ENCODE data around the gene CDK14.

The CDK14 gene

GRCh38 chr7:90715067-90715466, 118.9 kb downstream of the CDK14 start:
- Histone ChIP-seq H3K9me3 (ENCODE audit: control insufficient read depth, insufficient read depth, low read length) (no peaks in the 10 kb centered on the region), H3K36me3 (ENCODE audit: control insufficient read depth, insufficient read depth, low read length) (no peaks in the 10 kb centered on the region), H3K4me1 (ENCODE audit: control insufficient read depth, insufficient read depth, low read length) (no peaks in the 10 kb centered on the region; the same call in 1 of the 2 replicates), H3K27me3 (ENCODE audit: control insufficient read depth, insufficient read depth, low read length) (no peaks in the 10 kb centered on the region), H3K4me3 (ENCODE audit: low read length) (no peak overlapping the region), H3K27ac (ENCODE audit: low read length) (no peak overlapping the region)
- no CpG with 5 or more reads among the region's 2 CpGs for WGBS (ENCODE audit: insufficient coverage, insufficient read length)
- no peak for DNase-seq (ENCODE audit: low read depth, low spot score)

GRCh38 chr7:90717296-90718060, 121.4 kb downstream of the CDK14 start:
- no peaks in the 10 kb centered on the region for H3K36me3 ChIP-seq (ENCODE audit: control insufficient read depth, insufficient read depth, low read length)
- no peak for DNase-seq (ENCODE audit: low read depth, low spot score)
- WGBS (ENCODE audit: insufficient coverage, insufficient read length) = no CpG with 5 or more reads among the region's 5 CpGs
- H3K4me1 ChIP-seq (ENCODE audit: control insufficient read depth, insufficient read depth, low read length) = peaks cover 1% of the 10 kb centered on the region; the same call in 1 of the 2 replicates
- H3K27ac ChIP-seq (ENCODE audit: low read length) = no peak overlapping the region
- no peaks in the 10 kb centered on the region for H3K27me3 ChIP-seq (ENCODE audit: control insufficient read depth, insufficient read depth, low read length)
- no peaks in the 10 kb centered on the region for H3K9me3 ChIP-seq (ENCODE audit: control insufficient read depth, insufficient read depth, low read length)
- no peak overlapping the region for H3K4me3 ChIP-seq (ENCODE audit: low read length)

DNA sequence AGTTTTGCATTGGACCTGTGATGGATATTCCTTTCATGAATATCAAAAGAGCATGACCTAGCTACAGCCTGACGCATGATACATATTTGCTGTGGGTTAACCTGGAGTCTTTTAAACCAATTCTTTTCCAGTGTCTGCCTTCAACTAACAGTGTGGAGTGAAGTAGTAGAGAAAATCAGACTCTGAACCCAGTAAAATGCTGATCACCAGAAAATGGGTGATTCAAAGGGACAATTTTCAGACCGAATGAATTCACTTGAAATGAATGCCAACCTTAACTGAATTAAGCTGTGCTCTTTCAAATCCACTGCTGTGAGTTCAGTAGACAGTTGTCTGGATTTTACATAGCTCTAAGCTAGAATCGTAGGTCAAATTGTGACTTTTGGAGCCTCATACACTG, 123.0 kb downstream of the CDK14 start:
- H3K4me3 ChIP-seq (ENCODE audit: low read length) = no peak overlapping the region
- no peak overlapping the region for H3K27ac ChIP-seq (ENCODE audit: low read length)
- no peaks in the 10 kb centered on the region for H3K27me3 ChIP-seq (ENCODE audit: control insufficient read depth, insufficient read depth, low read length)
- no peaks in the 10 kb centered on the region for H3K36me3 ChIP-seq (ENCODE audit: control insufficient read depth, insufficient read depth, low read length)
- WGBS (ENCODE audit: insufficient coverage, insufficient read length) = no CpG with 5 or more reads among the region's 3 CpGs
- no peaks in the 10 kb centered on the region for H3K9me3 ChIP-seq (ENCODE audit: control insufficient read depth, insufficient read depth, low read length)
- H3K4me1 ChIP-seq (ENCODE audit: control insufficient read depth, insufficient read depth, low read length) = peaks cover 1% of the 10 kb centered on the region; the same call in 1 of the 2 replicates
- no peak for DNase-seq (ENCODE audit: low read depth, low spot score)

DNA sequence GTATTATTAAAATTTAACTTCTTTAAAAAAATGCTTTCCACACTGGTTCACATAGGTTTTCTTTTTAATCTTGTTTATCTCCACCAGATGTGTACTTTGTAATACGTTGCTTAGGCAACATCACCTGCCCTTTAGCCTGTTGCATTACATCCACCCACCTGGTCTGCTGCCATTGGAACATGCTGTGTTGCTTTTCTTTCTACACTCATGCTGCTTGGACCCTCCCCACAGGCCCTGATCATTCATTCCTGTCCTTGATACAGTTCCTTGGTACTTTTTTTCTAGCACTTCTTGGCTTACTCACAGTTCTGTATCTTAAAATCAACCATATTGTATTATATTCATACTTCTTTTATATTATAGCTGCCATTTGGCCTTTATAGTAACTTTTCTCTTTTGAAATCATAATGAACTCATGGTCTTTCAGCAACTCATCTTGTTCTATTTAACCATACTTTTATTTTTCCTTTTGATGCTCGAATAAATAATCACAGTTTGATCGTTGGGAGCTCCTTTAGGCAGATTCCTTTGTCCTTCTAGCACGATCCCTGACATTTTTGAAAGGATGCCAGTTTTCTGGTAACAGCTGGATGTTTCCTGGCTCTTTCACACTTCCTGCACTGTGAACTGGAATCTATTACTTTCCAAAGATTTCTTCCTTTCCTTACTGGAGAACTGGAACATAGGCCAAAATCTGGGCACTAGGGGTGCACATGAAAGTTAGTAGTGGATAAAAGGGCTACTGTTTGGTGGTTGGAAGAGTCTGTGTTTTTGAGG, 125.1 kb downstream of the CDK14 start:
- H3K27me3 ChIP-seq (ENCODE audit: control insufficient read depth, insufficient read depth, low read length) = no peaks in the 10 kb centered on the region
- DNase-seq (ENCODE audit: low read depth, low spot score) = no peak
- no peaks in the 10 kb centered on the region for H3K9me3 ChIP-seq (ENCODE audit: control insufficient read depth, insufficient read depth, low read length)
- no CpG with 5 or more reads among the region's 4 CpGs for WGBS (ENCODE audit: insufficient coverage, insufficient read length)
- H3K36me3 ChIP-seq (ENCODE audit: control insufficient read depth, insufficient read depth, low read length) = no peaks in the 10 kb centered on the region
- H3K27ac ChIP-seq (ENCODE audit: low read length) = no peak overlapping the region
- no peak overlapping the region for H3K4me3 ChIP-seq (ENCODE audit: low read length)
- H3K4me1 ChIP-seq (ENCODE audit: control insufficient read depth, insufficient read depth, low read length) = peaks cover 1% of the 10 kb centered on the region; the same call in 1 of the 2 replicates

DNA sequence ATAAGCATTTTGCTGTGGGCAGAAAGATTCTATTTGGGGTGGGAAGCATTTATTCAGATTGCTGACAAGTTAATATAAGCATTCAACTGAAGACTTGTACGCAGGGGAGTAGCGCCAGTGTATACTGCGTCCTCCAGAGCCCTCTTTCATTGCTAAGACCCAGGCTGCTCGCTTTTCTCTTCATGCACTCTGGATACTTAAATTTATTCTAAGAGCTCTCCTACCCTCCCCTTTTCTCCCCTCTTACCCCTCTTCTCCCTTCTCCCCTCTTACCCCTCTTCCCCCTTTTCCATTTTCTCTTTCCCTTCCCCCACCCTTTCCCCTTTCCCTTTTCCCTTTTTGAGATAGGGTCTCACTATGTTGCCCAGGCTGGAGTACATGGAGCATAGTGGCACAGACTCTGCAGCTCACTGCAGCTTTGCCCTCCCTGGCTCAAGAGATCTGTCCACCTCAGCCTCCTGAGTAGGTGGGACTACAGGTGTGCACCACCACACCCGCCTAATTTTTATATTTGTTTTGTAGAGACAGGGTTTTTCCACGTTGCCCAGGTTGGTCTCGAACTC, 125.8 kb downstream of the CDK14 start:
- Histone ChIP-seq H3K36me3 (ENCODE audit: control insufficient read depth, insufficient read depth, low read length) (no peaks in the 10 kb centered on the region), H3K27me3 (ENCODE audit: control insufficient read depth, insufficient read depth, low read length) (no peaks in the 10 kb centered on the region), H3K4me1 (ENCODE audit: control insufficient read depth, insufficient read depth, low read length) (peaks cover 3% of the 10 kb centered on the region; the same call in 1 of the 2 replicates), H3K9me3 (ENCODE audit: control insufficient read depth, insufficient read depth, low read length) (no peaks in the 10 kb centered on the region), H3K4me3 (ENCODE audit: low read length) (no peak overlapping the region), H3K27ac (ENCODE audit: low read length) (no peak overlapping the region)
- DNase-seq (ENCODE audit: low read depth, low spot score) = no peak
- WGBS (ENCODE audit: insufficient coverage, insufficient read length) = no CpG with 5 or more reads among the region's 7 CpGs

- H3K4me1 ChIP-seq (ENCODE audit: control insufficient read depth, insufficient read depth, low read length) = peaks cover 3% of the 10 kb centered on the region; the same call in 1 of the 2 replicates
- no peak overlapping the region for H3K4me3 ChIP-seq (ENCODE audit: low read length)
- no peaks in the 10 kb centered on the region for H3K9me3 ChIP-seq (ENCODE audit: control insufficient read depth, insufficient read depth, low read length)
These were observed 127.1 kb downstream of the CDK14 start for GRCh38 chr7:90723233-90723632.

GRCh38 chr7:90723866-90724265, 127.7 kb downstream of the CDK14 start:
- DNase-seq (ENCODE audit: low read depth, low spot score) = no peak
- Histone ChIP-seq H3K36me3 (ENCODE audit: control insufficient read depth, insufficient read depth, low read length) (no peaks in the 10 kb centered on the region), H3K9me3 (ENCODE audit: control insufficient read depth, insufficient read depth, low read length) (no peaks in the 10 kb centered on the region), H3K4me3 (ENCODE audit: low read length) (no peak overlapping the region), H3K27me3 (ENCODE audit: control insufficient read depth, insufficient read depth, low read length) (no peaks in the 10 kb centered on the region), H3K27ac (ENCODE audit: low read length) (no peak overlapping the region), H3K4me1 (ENCODE audit: control insufficient read depth, insufficient read depth, low read length) (peaks cover 3% of the 10 kb centered on the region; the same call in 1 of the 2 replicates)

More at GRCh38 chr7:90723233-90723632, 127.1 kb downstream of the CDK14 start:
- no peak for DNase-seq (ENCODE audit: low read depth, low spot score)
- no peak overlapping the region for H3K27ac ChIP-seq (ENCODE audit: low read length)
- WGBS (ENCODE audit: insufficient coverage, insufficient read length) = no CpG with 5 or more reads among the region's 2 CpGs
- no peaks in the 10 kb centered on the region for H3K36me3 ChIP-seq (ENCODE audit: control insufficient read depth, insufficient read depth, low read length)
- no peaks in the 10 kb centered on the region for H3K27me3 ChIP-seq (ENCODE audit: control insufficient read depth, insufficient read depth, low read length)

GRCh38 chr7:90726120-90726519, 130.0 kb downstream of the CDK14 start:
- no CpG with 5 or more reads among the region's 2 CpGs for WGBS (ENCODE audit: insufficient coverage, insufficient read length)
- Histone ChIP-seq H3K27me3 (ENCODE audit: control insufficient read depth, insufficient read depth, low read length) (no peaks in the 10 kb centered on the region), H3K9me3 (ENCODE audit: control insufficient read depth, insufficient read depth, low read length) (no peaks in the 10 kb centered on the region), H3K4me1 (ENCODE audit: control insufficient read depth, insufficient read depth, low read length) (peaks cover 1% of the 10 kb centered on the region; the same call in 1 of the 2 replicates), H3K36me3 (ENCODE audit: control insufficient read depth, insufficient read depth, low read length) (no peaks in the 10 kb centered on the region), H3K27ac (ENCODE audit: low read length) (no peak overlapping the region), H3K4me3 (ENCODE audit: low read length) (no peak overlapping the region)
- DNase-seq (ENCODE audit: low read depth, low spot score) = no peak

DNA sequence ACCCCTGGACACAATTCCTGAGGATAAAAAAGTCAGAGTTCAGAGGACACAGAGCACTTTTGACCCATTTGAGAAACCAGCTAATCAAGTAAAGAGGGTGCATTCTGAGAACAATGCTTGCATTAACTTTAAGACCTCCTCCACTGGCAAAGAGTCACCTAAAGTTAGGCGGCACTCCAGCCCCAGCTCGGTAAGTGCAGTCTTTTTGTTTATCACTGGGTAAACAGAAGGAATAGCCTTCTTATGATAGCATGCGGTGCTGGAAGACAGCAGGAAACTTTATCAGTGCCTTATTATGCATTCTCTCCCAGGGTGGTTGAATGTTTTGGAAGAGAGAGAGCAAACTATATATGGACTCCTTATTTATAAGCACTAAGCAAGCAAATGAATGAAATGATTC, 130.5 kb downstream of the CDK14 start:
- H3K4me1 ChIP-seq (ENCODE audit: control insufficient read depth, insufficient read depth, low read length) = peaks cover 1% of the 10 kb centered on the region; the same call in 1 of the 2 replicates
- no peak overlapping the region for H3K27ac ChIP-seq (ENCODE audit: low read length)
- WGBS (ENCODE audit: insufficient coverage, insufficient read length) = no CpG with 5 or more reads among the region's 3 CpGs
- H3K9me3 ChIP-seq (ENCODE audit: control insufficient read depth, insufficient read depth, low read length) = no peaks in the 10 kb centered on the region
- DNase-seq (ENCODE audit: low read depth, low spot score) = no peak
- no peaks in the 10 kb centered on the region for H3K36me3 ChIP-seq (ENCODE audit: control insufficient read depth, insufficient read depth, low read length)
- no peak overlapping the region for H3K4me3 ChIP-seq (ENCODE audit: low read length)
- no peaks in the 10 kb centered on the region for H3K27me3 ChIP-seq (ENCODE audit: control insufficient read depth, insufficient read depth, low read length)

DNA sequence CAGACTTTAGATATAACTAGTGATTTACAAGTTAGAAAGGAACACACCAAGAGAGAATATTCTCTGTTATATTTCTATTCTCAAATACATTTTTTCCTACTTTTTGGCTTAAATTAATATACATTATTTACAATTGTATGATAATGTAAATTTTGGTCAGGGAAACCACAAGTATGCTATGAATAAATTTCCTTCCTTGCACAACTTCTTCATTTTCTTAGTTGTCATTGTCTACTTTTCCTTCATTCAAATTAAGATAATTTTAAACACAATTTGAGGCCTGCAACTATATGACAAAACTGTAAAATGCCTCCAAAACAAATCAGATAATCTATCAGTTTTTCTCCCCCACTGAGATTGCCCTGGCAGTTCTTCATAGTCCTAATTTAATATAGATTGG, 131.3 kb downstream of the CDK14 start:
- no peak for DNase-seq (ENCODE audit: low read depth, low spot score)
- no peaks in the 10 kb centered on the region for H3K9me3 ChIP-seq (ENCODE audit: control insufficient read depth, insufficient read depth, low read length)
- H3K4me3 ChIP-seq (ENCODE audit: low read length) = no peak overlapping the region
- no peaks in the 10 kb centered on the region for H3K27me3 ChIP-seq (ENCODE audit: control insufficient read depth, insufficient read depth, low read length)
- H3K4me1 ChIP-seq (ENCODE audit: control insufficient read depth, insufficient read depth, low read length) = peaks cover 1% of the 10 kb centered on the region; the same call in 1 of the 2 replicates
- H3K27ac ChIP-seq (ENCODE audit: low read length) = no peak overlapping the region
- no peaks in the 10 kb centered on the region for H3K36me3 ChIP-seq (ENCODE audit: control insufficient read depth, insufficient read depth, low read length)

Data from iPS DF 6.9 (cell line).